ENCODE results near the gene INSC.
"Not testable (repeated sequence)": the region's sequence is repeated elsewhere in the genome, so short reads cannot be mapped to it uniquely, and the experiment has no call there.

GRCh38 chr11:15069751-15070150, 45.0 kb upstream of the INSC start:
- not testable (repeated sequence) for TF ChIP-seq CTCF (IDR thresholded peaks at IDR 0.05; ENCODE audit: control extremely low read depth in 1 of 3, insufficient read depth in 1 of 3, low read depth in 1 of 3, low read length in 3 of 3); YY1 (IDR thresholded peaks at IDR 0.05; ENCODE audit: low read depth, low read length); POLR2A (IDR thresholded peaks at IDR 0.05; ENCODE audit: control extremely low read depth in 1 of 2, low read depth in 2 of 2, low read length in 2 of 2); GABPA (IDR thresholded peaks at IDR 0.05; ENCODE audit: borderline replicate concordance, insufficient read depth, low read length)
- TF ChIP-seq, protein P1, sequence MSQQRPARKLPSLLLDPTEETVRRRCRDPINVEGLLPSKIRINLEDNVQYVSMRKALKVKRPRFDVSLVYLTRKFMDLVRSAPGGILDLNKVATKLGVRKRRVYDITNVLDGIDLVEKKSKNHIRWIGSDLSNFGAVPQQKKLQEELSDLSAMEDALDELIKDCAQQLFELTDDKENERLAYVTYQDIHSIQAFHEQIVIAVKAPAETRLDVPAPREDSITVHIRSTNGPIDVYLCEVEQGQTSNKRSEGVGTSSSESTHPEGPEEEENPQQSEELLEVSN (IDR thresholded peaks at IDR 0.05): not testable (repeated sequence)
